Stimulated activated effector memory CD8-positive, alpha-beta T cell treated with anti-CD3 and anti-CD28 coated beads, Interleukin-12 subunit alpha, Interleukin-12 subunit beta, amount 100 ng/mL, for 72 hours (primary cell): ENCODE data around the gene METTL6.
A peak's percentile ranks its signal among the peaks of the same experiment; 100 is the strongest.

Source experiments
- ATAC-seq: fragments of 150-1000 bp; cut with Tn5 transposase; 2 replicates; pipeline ENCODE4 v1.10.0; 2021
- DNase-seq, 2 donors: peaks; one replicate each; pipeline ENCODE4 v3.0.0; 2021 to 2022; ENCODE audit warnings: low spot score in 2 of 2
- H3K27ac Mint-ChIP-seq: one replicate; pipeline ENCODE4 v1.8.0; 2022; ENCODE audit warnings: mild to moderate bottlenecking, mixed read lengths
- H3K36me3 Mint-ChIP-seq: one replicate; pipeline ENCODE4 v1.8.0; 2022; ENCODE audit warnings: mild to moderate bottlenecking, mixed read lengths
- H3K4me1 Mint-ChIP-seq: one replicate; pipeline ENCODE4 v1.8.0; 2022; ENCODE audit warnings: mixed read lengths
- H3K4me3 Mint-ChIP-seq: one replicate; pipeline ENCODE4 v1.8.0; 2022; ENCODE audit warnings: mild to moderate bottlenecking, mixed read lengths
- H3K9me3 Mint-ChIP-seq: one replicate; pipeline ENCODE4 v1.8.0; 2022; ENCODE audit warnings: mixed read lengths

The METTL6 gene

DNA sequence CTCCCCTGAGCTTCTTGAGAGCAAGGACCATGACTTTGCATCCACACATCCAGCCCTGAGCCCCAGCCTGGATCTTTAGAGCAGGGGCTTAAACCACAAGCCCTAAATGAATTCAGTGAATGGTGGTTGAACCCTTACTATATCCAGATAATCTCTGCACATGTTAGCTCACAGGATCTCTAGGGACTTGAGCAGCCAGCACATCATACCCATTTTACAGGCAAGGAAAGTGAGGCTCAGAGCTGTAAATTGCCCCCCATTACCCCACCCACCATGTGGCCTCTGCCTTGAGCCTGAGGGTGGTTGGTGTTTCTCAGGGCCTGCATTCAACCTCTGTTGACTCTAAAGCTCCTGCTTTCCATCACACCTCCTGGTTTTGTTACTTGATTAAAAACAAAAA, 27.6 kb upstream of the METTL6 start:
- DNase-seq = no peak
- Mint-ChIP-seq H3K4me1 (peaks cover 8% of the 10 kb centered on the region), H3K36me3 (no peaks in the 10 kb centered on the region)

DNA sequence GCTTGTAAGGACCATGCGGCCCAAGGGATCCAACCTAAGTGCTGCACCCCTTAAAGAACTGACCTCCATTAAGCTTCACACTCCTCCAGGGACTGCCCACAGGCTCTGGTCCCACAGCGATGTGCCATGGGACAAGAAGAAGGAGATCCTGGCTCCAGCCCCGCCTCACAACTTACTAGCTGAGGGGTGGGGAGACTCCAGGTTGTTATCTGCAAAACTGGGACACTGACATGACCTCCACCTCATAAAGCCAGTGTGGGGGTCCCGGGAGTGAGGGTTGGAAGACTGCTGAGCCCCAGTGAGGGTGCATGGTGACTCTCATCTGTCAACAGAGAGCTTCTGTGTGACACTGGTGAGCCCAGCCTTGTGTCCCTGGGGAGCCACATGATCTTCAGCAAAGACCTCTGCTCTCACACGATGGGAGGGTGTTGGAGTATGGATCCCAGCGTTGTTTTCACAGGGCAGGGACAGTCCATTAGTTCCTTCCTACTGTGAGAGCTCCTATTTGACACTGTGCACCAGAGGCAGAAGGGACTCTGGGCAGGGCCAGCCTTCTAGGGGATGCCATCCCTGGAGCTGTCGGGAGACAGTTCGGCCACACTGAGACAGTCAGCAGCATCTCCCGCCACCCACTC, 26.8 kb upstream of the METTL6 start:
- H3K36me3 Mint-ChIP-seq = no peaks in the 10 kb centered on the region
- peaks cover 6% of the 10 kb centered on the region for H3K4me1 Mint-ChIP-seq
- no peak for DNase-seq
- H3K27ac Mint-ChIP-seq = peak overlapping the region; percentile 18
- no peak for ATAC-seq
- no peak overlapping the region for H3K4me3 Mint-ChIP-seq
- no peaks in the 10 kb centered on the region for H3K9me3 Mint-ChIP-seq

More for the DNA sequence above, 27.6 kb upstream of the METTL6 start:
- H3K4me3 Mint-ChIP-seq = no peak overlapping the region
- peak overlapping the region; percentile 50 for H3K27ac Mint-ChIP-seq
- ATAC-seq = no peak
- H3K9me3 Mint-ChIP-seq = no peaks in the 10 kb centered on the region

DNA sequence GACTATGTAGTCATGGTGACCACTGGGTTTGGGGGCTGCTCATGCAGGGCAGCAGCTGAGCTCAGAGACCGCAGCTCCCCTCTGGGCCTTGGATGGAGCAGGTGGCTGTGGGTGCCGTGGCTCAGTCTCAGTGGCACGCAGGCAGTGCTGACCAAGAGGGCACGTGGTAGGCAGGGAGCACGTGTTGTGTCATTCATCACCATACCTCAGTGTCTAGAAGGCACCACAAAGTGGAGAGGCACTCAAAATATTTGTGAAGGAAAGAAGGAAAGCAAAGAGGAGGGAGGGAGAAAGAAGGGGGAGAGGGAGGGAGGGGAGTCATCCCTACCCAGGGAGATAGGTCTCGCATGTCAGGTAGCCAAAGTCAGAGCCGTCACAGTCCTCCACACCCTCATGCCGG, 26.2 kb upstream of the METTL6 start:
- no peak for ATAC-seq

DNA sequence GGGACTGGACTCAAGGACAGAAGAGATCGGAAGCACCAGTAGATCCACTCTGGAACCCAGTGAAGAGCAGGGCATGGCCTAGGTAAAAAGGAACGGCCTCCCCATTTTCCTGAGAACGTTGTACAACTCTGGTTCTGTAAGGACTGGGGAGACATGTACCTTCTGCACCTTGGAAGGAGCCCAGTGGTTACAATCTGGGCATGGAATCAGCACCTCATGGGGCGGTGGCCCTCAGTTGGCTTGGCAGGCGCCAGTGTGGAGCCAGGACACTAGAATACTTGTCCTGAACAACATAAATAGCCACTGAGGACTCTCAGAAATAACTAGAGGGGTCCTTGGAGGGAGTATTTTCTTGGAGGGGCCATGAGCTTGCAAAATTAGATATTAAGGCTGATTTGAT, 25.6 kb upstream of the METTL6 start:
- Mint-ChIP-seq H3K36me3 (no peaks in the 10 kb centered on the region), H3K27ac (peak overlapping the region; percentile 79), H3K9me3 (no peaks in the 10 kb centered on the region), H3K4me1 (peaks cover 6% of the 10 kb centered on the region), H3K4me3 (no peak overlapping the region)
- ATAC-seq (no peak), DNase-seq (no peak)

More for the DNA sequence above, 26.2 kb upstream of the METTL6 start:
- Mint-ChIP-seq H3K36me3 (no peaks in the 10 kb centered on the region), H3K4me1 (peaks cover 6% of the 10 kb centered on the region), H3K27ac (peak overlapping the region; percentile 18), H3K4me3 (no peak overlapping the region), H3K9me3 (no peaks in the 10 kb centered on the region)
- no peak for DNase-seq

DNA sequence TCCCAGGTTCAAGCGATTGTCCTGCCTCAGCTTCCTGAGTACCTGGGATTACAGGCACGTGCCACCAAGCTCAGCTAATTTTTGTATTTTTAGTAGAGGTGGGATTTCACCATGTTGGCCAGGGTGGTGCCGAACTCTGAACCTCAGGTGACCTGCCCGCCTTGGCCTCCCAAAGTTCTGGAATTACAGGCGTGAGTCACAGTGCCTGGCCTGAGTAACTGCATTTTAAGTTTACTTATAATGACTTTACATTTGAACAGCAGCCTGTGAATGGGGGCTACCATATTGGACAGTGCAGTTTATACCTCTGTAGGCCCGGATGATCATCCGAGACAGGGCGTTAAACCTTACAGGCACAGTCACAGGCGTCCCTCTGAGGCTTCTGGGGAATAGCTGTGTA, 24.8 kb upstream of the METTL6 start:
- Mint-ChIP-seq H3K4me3 (no peak overlapping the region), H3K36me3 (no peaks in the 10 kb centered on the region)
- ATAC-seq = no peak

DNA sequence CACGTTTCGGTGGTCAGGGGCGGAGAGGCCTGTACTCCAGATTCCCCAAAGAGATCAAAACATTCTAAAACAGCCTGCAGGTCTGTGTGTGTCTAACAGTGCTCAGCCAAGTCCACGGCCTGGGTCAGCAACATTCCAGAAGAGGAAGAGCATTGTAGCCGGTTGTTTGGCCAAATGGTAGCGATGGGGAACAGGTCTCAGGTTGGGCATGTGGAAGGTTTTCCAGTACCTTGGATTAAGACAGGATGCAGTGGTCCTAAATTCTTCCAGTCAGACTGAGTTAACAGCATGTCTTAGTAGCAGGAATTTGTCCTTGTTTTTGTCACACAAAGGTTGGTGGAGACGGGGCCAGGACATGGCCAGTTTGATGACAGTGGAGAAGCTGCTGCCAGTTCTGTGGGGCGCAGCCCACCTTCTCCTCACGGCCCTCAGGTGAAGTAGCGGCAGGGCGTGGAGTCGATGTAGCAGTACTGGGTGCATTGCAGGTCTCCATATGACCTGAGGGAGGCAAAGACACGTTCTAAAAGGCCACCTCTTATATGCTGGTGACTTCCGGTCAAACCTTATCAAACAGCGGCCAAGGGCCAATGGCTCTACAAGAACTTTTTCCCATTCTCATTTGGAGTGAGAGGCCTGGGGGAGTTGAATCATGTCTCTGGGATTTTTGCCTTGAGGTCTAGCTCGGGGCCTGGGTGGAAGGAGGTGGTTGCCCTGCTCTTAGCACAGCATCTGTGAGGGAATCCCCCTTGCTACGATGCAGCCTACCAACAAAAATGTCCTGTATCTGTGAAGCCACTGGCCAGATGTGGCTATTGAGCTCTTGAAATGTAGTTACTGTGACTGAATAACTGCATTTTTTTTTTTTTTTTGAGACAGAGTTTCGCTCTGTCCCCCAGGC, 24.1 kb upstream of the METTL6 start:
- ATAC-seq (no peak), DNase-seq (no peak)
- Mint-ChIP-seq H3K9me3 (no peaks in the 10 kb centered on the region), H3K4me3 (no peak overlapping the region), H3K27ac (no peak overlapping the region), H3K36me3 (no peaks in the 10 kb centered on the region), H3K4me1 (peaks cover 6% of the 10 kb centered on the region)

More for the DNA sequence above, 24.8 kb upstream of the METTL6 start:
- H3K27ac Mint-ChIP-seq = peak overlapping the region; percentile 79
- H3K9me3 Mint-ChIP-seq = no peaks in the 10 kb centered on the region
- peaks cover 6% of the 10 kb centered on the region for H3K4me1 Mint-ChIP-seq
- DNase-seq = no peak

DNA sequence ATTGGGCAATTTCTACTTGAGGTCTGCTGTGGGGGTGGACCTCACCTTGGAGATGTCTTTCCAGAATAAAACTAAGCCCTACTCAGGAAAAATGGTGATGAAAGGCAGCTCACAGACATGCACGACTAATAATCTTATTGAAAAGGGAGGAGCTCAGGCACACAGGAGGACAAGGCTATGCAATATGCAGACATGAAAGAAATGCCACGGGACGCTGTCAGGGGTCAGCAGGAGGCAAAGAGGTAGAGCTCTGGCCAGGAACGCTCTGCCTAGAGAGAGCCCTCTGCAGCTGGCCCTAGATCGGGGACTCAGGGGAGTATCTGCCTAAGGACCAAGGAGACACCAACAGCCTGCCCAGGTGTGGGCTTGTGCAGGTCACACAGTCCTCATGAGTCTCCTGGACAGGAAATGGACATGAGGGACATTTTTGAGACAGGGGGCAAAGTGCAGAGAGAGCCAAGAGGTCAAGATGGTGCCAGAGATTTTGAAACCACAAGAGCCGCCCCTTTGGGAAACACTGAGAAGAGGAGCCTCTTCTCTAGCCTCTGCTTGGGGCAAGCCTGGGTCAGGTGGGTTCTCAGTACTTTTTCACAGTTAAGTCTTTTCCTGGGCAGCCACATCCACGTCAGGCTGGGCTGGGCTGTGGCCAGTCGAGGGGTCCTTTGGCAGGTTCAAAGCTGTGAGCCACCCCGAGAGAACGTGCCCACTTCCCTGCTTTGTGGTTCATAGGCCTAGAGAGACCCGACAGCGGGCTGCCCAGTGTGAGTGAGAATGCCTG, 23.3 kb upstream of the METTL6 start:
- no peak for ATAC-seq
- H3K9me3 Mint-ChIP-seq = no peaks in the 10 kb centered on the region
- H3K36me3 Mint-ChIP-seq = peaks cover 3% of the 10 kb centered on the region
- peak overlapping the region; percentile 69 for H3K27ac Mint-ChIP-seq
- no peak overlapping the region for H3K4me3 Mint-ChIP-seq
- H3K4me1 Mint-ChIP-seq = peaks cover 6% of the 10 kb centered on the region
- DNase-seq = no peak

DNA sequence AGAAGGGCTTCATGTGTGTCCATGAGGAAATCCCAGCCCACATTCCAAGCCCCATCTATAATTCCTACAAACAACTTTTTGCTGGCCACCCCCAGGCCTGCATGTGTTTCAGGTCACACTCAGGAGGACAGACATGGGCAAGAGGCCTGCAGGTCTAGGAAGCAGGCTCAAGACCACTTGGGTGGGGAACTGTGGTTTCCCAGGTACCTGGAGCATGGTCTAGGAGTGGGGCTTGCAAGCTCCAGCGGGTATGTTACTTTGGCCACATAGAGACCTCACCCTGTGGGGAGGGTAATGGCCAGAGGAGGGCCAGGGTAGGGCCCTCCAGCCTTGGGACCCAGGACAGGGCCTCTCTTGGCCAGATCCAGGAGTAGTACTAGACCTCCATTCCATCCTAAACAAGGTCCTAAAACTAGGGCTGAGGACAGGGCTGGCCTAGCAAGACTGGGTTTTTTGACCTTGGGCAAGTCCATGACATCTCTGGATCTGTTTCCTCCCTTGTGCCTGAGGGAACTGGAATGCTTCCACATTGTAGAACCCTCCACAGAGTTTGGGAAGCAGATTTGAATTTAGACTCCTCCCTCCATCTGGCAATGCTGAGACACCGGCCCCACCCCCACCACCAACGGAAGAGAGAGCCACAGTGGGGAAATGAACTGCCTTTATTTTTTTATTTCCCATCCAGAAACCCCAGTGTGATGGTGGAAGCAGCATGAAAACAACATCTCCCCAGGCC, 22.3 kb upstream of the METTL6 start:
- Mint-ChIP-seq H3K27ac (peak overlapping the region; percentile 69), H3K4me1 (peaks cover 6% of the 10 kb centered on the region), H3K4me3 (no peak overlapping the region), H3K9me3 (no peaks in the 10 kb centered on the region), H3K36me3 (peaks cover 13% of the 10 kb centered on the region)
- no peak for ATAC-seq
- DNase-seq = no peak

DNA sequence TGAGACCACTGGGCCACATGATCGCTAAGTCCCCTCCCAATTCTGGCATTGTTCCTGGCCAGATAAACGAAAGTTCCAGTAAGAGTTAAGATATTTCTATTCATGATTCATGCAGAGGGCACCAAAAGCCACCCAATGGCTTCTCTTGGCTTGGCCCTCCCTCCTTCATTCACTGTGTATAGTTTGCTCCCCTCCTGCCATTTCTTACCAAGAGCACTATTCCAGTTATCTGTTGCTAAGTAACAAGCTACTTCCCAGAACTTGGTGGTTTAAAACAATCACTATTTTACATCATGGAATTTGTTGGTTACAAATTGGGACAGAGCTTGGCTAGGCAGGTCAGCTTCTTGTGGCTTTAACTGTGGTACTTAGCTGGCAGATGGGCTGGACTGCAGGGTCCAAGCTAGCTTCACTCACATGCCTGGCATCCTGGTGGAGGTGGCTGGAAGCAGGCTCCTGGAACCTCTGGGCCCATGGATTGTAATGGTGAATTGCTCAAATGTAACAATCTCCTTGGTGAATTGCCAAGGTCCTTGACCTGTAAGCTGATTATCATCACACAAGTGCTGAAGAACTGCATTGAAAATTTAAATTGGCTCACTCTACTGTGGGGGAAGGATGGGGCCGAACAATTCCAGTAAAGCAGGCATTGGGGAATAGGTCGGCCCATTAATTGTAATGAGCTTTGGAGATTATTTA, 16.6 kb upstream of the METTL6 start:
- no peak for ATAC-seq
- Mint-ChIP-seq H3K9me3 (no peaks in the 10 kb centered on the region), H3K4me1 (peaks cover 40% of the 10 kb centered on the region), H3K27ac (peak overlapping the region; percentile 6), H3K36me3 (peaks cover 67% of the 10 kb centered on the region), H3K4me3 (no peak overlapping the region)
- no peak for DNase-seq

DNA sequence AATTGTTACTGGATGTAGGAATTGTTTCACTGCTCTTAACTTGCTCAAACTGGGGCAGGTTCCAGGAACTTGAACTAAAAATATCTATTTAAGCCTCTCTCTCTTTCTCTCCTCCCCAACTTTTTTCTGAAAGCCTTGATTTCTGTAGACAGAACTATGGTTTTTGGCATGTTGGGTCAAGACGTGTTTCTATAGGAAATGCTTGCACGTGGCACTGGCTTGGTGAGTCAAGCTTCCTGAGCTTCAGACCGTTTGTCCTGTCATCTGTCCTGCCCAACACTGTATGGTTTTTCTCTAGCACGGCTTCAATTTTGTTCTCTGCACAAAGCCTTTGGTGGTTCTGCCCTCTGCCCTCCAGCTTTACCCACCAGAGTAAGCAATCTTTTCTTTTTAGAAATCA, 13.5 kb upstream of the METTL6 start:
- Mint-ChIP-seq H3K36me3 (peaks cover 98% of the 10 kb centered on the region), H3K4me3 (no peak overlapping the region), H3K4me1 (peaks cover 43% of the 10 kb centered on the region), H3K27ac (peak overlapping the region; percentile 94), H3K9me3 (no peaks in the 10 kb centered on the region)
- ATAC-seq (peak; percentile 50), DNase-seq (no peak)

DNA sequence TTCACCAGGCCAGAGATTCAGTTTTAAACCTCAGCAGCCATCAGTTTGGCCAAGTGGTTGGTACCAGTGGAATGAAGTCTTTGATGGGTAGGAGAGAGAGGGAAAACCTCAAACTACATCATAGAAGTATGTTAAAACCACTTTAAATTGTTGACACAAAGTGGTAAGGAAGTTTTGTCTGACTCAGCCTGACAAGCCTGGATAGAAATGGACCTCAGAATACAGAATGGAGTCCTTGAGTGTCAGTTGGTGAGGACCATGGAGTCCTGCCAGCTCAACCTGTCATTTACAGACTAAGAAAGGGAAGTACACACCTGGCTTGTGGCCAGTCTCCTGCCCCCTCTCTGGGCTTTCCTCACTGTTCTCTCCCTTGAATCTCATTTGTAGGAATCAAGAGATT, 12.1 kb upstream of the METTL6 start:
- Mint-ChIP-seq H3K4me3 (no peak overlapping the region), H3K4me1 (peaks cover 43% of the 10 kb centered on the region), H3K36me3 (peaks cover 98% of the 10 kb centered on the region), H3K27ac (peak overlapping the region; percentile 48), H3K9me3 (no peaks in the 10 kb centered on the region)
- ATAC-seq (peak; percentile 21), DNase-seq (no peak)

DNA sequence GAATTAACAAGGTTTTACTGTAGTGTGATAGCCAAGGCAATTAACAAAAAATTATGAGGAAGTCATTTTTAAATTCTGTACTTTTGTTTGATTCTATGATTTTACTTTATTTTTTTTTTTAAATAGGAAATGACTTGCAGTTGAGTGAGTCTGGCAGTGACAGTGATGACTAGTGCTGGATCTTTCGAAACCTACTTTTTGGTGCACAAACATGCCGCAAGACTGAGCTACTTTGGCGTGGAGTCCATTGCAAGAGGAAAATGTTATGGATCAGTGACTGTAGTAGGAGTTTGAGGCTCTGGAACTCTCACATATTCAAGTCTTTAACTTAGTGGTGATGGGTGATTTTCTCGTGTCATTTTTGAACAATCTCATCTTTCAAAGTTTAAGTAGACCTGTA, 11.6 kb upstream of the METTL6 start:
- H3K4me3 Mint-ChIP-seq = no peak overlapping the region
- H3K36me3 Mint-ChIP-seq = peaks cover 99% of the 10 kb centered on the region
- H3K9me3 Mint-ChIP-seq = no peaks in the 10 kb centered on the region
- ATAC-seq (no peak), DNase-seq (no peak)
- peaks cover 43% of the 10 kb centered on the region for H3K4me1 Mint-ChIP-seq
- peak overlapping the region; percentile 48 for H3K27ac Mint-ChIP-seq

DNA sequence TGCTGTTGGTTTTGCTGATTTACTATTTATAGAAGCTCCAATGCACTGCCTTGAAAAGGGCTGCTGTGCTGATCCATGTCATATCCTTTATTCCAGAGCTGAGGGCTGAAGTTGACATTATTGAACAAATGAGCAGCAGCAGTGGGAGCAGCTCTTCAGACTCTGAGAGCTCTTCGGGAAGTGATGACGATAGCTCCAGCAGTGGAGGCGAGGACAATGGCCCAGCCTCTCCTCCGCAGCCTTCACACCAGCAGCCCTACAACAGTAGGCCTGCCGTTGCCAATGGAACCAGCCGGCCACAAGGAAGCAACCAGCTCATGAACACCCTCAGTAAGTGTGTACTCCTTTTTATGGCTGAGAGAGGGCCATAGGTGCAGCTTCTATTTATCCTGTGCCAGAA, 8.9 kb upstream of the METTL6 start:
- H3K4me1 Mint-ChIP-seq = peaks cover 28% of the 10 kb centered on the region
- H3K9me3 Mint-ChIP-seq = no peaks in the 10 kb centered on the region
- H3K27ac Mint-ChIP-seq = no peak overlapping the region
- no peak for DNase-seq
- no peak for ATAC-seq
- peaks cover 100% of the 10 kb centered on the region for H3K36me3 Mint-ChIP-seq
- H3K4me3 Mint-ChIP-seq = no peak overlapping the region

DNA sequence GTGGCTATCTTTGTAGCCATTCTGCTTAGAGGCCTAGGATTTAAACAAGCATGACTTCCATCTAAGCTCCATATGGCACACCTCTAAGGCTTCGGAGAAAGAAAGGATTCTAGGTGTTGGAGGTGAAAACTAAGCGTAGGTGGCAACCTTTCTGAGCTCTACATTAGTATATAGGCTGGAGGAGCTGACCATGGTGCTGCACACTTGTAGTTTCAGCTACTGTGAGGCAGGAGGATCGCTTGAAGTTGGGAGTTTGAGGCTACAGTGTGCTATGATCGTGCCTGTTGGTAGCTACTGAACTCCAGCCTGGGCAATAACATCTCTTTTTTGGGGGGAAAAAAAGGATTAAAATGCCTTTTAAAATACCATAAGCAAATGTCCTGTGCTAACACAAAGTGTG, 7.4 kb upstream of the METTL6 start:
- no peak for ATAC-seq
- H3K9me3 Mint-ChIP-seq = no peaks in the 10 kb centered on the region
- H3K4me3 Mint-ChIP-seq = no peak overlapping the region
- H3K27ac Mint-ChIP-seq = no peak overlapping the region
- DNase-seq = no peak
- peaks cover 100% of the 10 kb centered on the region for H3K36me3 Mint-ChIP-seq
- H3K4me1 Mint-ChIP-seq = peaks cover 24% of the 10 kb centered on the region
